ENCODE data around the gene TIA1.
"Not testable (repeated sequence)": the region's sequence is repeated elsewhere in the genome, so short reads cannot be mapped to it uniquely, and the experiment has no call there.

Gene TIA1

DNA sequence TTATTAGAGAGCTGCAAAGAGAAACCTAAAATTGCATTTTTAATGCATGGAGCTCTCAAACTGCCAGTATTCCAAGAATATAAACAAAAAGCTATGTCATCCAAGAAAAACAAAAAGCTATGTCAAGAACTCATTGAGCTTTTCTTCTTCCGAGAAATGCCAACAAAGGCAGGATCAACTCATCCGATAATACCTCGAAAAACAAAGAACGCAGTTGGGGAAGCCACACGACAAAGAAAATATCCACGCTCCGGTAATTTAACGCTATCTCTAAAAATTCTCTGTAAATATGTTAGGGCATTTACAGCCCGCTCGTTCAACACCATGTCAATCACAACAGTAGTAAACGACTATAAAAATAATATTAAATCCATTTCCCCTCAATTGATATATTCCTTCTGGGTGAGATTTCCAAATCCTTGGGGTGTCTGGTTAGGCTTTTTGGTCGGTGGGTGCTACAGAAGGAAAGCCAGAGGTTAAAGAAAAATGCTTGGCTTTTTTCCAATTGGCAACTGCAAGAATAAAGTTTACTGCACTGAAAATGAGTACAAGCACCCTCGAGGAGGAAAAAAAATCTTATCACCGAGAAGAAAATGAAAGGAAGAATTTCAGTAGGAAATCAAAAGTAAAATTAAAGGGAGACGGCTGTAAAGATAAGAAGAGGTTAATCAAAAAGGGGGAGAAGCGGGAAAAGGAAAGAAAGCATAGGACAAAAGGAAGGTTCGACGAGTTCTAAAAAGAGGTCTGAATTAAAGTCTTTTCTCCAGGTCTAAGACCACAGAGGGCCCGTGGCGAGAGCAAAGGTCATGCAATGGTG, 856 bp downstream of the TIA1 start:
- DNase-seq (no peak), ATAC-seq (replicated peaks) (no peak)
- Mint-ChIP-seq H3K4me1 (ENCODE audit: low read depth in 2 of 2) (peaks cover 33 to 44% of the 10 kb centered on the region in 2 donors), H3K27ac (peak overlapping the region; percentile 99 to 100), H3K4me3 (peak overlapping the region; percentile 96 to 99), H3K9me3 (no peaks in the 10 kb centered on the region), H3K27me3 (peaks cover 0 to 6% of the 10 kb centered on the region in 2 donors), H3K36me3 (ENCODE audit: insufficient read depth) (peaks cover 37% of the 10 kb centered on the region)

- peaks cover 27% of the 10 kb centered on the region for H3K36me3 Mint-ChIP-seq (ENCODE audit: insufficient read depth)
- ATAC-seq (replicated peaks), result no peak
- H3K27me3 Mint-ChIP-seq, result peaks cover 0 to 6% of the 10 kb centered on the region in 2 donors
- H3K27ac Mint-ChIP-seq, result peak overlapping the region in 1 of 2 donors; percentile 45
- no peaks in the 10 kb centered on the region for H3K9me3 Mint-ChIP-seq
- H3K4me1 Mint-ChIP-seq (ENCODE audit: low read depth in 2 of 2), result peaks cover 46 to 55% of the 10 kb centered on the region in 2 donors
- peak overlapping the region in 1 of 2 donors; percentile 45 for H3K4me3 Mint-ChIP-seq
- DNase-seq, result no peak
Measured at GRCh38 chr2:70243806-70244584, 4.4 kb downstream of the TIA1 start.

- ATAC-seq (replicated peaks) (no peak), DNase-seq (no peak)
- Mint-ChIP-seq H3K4me1 (ENCODE audit: low read depth in 2 of 2) (peaks cover 38 to 49% of the 10 kb centered on the region in 2 donors), H3K9me3 (no peaks in the 10 kb centered on the region), H3K4me3 (no peak overlapping the region), H3K27me3 (no peaks in the 10 kb centered on the region), H3K36me3 (ENCODE audit: insufficient read depth) (peaks cover 22% of the 10 kb centered on the region), H3K27ac (peak overlapping the region; percentile 47 to 82)
Measured at GRCh38 chr2:70242552-70242951, 5.9 kb downstream of the TIA1 start.

GRCh38 chr2:70241340-70241739, 7.1 kb downstream of the TIA1 start:
- Mint-ChIP-seq H3K4me1 (ENCODE audit: low read depth in 2 of 2) (peaks cover 32 to 37% of the 10 kb centered on the region in 2 donors), H3K4me3 (no peak overlapping the region), H3K27ac (peak overlapping the region; percentile 47 to 82), H3K9me3 (no peaks in the 10 kb centered on the region), H3K36me3 (ENCODE audit: insufficient read depth) (peaks cover 27% of the 10 kb centered on the region), H3K27me3 (no peaks in the 10 kb centered on the region)
- ATAC-seq (replicated peaks) (no peak), DNase-seq (no peak)

DNA sequence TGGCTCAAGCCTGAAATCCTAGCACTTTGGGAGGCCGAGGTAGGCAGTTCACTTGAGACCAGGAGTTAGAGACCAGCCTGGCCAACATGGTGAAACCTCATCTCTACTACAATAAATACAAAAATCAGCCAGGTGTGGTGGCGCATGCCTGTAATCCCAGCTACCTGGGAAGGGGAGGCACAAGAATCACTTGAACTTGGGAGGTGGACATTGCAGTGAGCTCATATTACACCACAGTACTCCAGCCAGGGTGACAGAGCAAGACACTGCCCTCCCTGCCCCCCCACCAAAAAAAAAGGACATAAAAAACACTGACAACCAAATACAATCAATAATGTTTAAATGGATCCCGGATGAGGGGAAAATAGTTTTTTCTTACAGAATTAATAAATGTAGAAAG, 7.8 kb downstream of the TIA1 start:
- DNase-seq, result no peak

GRCh38 chr2:70233926-70234325, 14.5 kb downstream of the TIA1 start:
- no peak for ATAC-seq (replicated peaks)
- H3K9me3 Mint-ChIP-seq, result no peaks in the 10 kb centered on the region
- no peaks in the 10 kb centered on the region for H3K4me1 Mint-ChIP-seq (ENCODE audit: low read depth in 2 of 2)
- peaks cover 88% of the 10 kb centered on the region for H3K36me3 Mint-ChIP-seq (ENCODE audit: insufficient read depth)
- no peak for DNase-seq
- H3K27me3 Mint-ChIP-seq, result no peaks in the 10 kb centered on the region
- H3K27ac Mint-ChIP-seq, result no peak overlapping the region
- no peak overlapping the region for H3K4me3 Mint-ChIP-seq

More for the DNA sequence above, 7.8 kb downstream of the TIA1 start:
- H3K27me3 Mint-ChIP-seq, result no peaks in the 10 kb centered on the region
- H3K36me3 Mint-ChIP-seq (ENCODE audit: insufficient read depth), result peaks cover 34% of the 10 kb centered on the region
- H3K9me3 Mint-ChIP-seq, result no peaks in the 10 kb centered on the region
- H3K27ac Mint-ChIP-seq, result peak overlapping the region in 1 of 2 donors; percentile 47
- H3K4me3 Mint-ChIP-seq, result no peak overlapping the region
- peaks cover 27 to 31% of the 10 kb centered on the region in 2 donors for H3K4me1 Mint-ChIP-seq (ENCODE audit: low read depth in 2 of 2)
- ATAC-seq (replicated peaks), result no peak

- no peaks in the 10 kb centered on the region for H3K27me3 Mint-ChIP-seq
- DNase-seq, result no peak
- no peak overlapping the region for H3K4me3 Mint-ChIP-seq
- peaks cover 3 to 4% of the 10 kb centered on the region in 2 donors for H3K4me1 Mint-ChIP-seq (ENCODE audit: low read depth in 2 of 2)
- no peak for ATAC-seq (replicated peaks)
- H3K9me3 Mint-ChIP-seq, result no peaks in the 10 kb centered on the region
- H3K36me3 Mint-ChIP-seq (ENCODE audit: insufficient read depth), result peaks cover 96% of the 10 kb centered on the region
- peak overlapping the region; percentile 17 to 31 for H3K27ac Mint-ChIP-seq
Measured at GRCh38 chr2:70226781-70227180, 21.6 kb downstream of the TIA1 start.

DNA sequence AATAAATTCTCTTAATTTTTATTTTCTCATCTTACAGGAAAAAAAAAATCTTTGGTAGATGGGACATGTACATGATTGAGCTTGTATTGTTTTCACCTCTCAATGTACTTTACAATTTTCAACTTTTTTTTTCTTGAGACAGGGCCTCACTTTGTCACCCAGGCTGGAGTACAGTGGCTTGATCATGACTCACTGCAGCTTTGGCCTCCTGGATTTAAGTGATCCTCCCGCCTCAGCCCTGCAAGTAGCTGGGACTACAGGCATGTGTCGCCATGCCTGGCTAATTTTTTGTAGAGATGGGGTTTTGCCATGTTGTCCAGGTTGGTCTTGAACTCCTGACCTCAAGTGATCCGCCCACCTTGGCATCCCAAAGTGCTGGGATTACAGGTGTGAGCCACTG, 25.1 kb downstream of the TIA1 start:
- H3K4me3 Mint-ChIP-seq; DNase-seq; H3K9me3 Mint-ChIP-seq; H3K4me1 Mint-ChIP-seq (ENCODE audit: low read depth in 2 of 2); ATAC-seq (replicated peaks); H3K27me3 Mint-ChIP-seq; H3K27ac Mint-ChIP-seq: not testable (repeated sequence)
- peaks cover 96% of the 10 kb centered on the region for H3K36me3 Mint-ChIP-seq (ENCODE audit: insufficient read depth)

DNA sequence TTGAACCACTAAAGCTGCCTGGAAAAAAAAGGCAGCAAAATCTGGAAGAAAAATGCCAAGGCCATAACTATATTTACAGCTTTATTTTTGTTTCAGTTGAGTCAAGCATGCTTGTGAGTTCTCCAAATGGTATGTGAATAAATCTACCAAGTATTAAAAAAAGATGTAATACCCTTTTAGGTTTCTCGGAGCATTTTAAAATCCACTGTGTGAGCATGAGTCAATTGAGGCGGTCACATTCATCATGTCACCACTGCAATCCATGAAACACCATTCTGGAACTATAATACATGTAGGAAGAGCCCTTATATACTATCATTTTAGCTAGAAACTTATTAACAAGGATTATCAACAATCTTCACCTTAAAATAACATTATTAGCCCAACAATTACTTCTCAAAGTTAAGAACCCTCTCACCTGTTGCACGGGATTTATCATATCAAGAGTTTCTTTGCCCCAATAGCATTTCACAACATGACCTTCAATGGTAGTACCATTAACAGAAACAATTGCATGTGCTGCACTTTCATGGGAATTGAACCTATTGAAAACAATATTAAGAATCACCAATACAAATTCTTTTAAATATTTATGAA, 33.4 kb downstream of the TIA1 start:
- no peaks in the 10 kb centered on the region for H3K27me3 Mint-ChIP-seq
- H3K36me3 Mint-ChIP-seq (ENCODE audit: insufficient read depth), result peaks cover 88% of the 10 kb centered on the region
- no peaks in the 10 kb centered on the region for H3K4me1 Mint-ChIP-seq (ENCODE audit: low read depth in 2 of 2)
- ATAC-seq (replicated peaks), result no peak
- H3K9me3 Mint-ChIP-seq, result no peaks in the 10 kb centered on the region
- no peak for DNase-seq
- no peak overlapping the region for H3K4me3 Mint-ChIP-seq
- peak overlapping the region in 1 of 2 donors; percentile 71 for H3K27ac Mint-ChIP-seq

DNA sequence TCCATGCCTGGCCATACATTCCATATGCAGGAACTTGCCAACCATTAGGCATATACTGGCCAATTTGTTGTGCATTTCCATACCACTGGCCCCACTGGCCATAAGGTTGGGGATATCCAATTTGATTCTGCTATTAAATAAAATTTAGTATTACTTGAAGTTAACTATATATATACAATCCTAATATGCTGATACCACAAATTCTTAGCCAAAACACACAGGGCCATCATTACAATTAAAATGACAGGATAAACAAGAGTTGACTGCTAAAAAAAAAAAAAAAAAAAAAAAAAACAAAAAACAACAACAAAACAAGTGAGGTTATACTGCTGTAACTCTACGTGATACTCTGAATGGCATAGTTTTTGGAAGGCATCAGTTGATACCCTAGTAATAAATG, 34.1 kb downstream of the TIA1 start:
- ATAC-seq (replicated peaks) (no peak), DNase-seq (no peak)
- Mint-ChIP-seq H3K9me3 (no peaks in the 10 kb centered on the region), H3K4me3 (no peak overlapping the region), H3K36me3 (ENCODE audit: insufficient read depth) (peaks cover 84% of the 10 kb centered on the region), H3K27me3 (no peaks in the 10 kb centered on the region), H3K4me1 (ENCODE audit: low read depth in 2 of 2) (no peaks in the 10 kb centered on the region), H3K27ac (peak overlapping the region in 1 of 2 donors; percentile 71)

GRCh38 chr2:70212298-70212932, 36.0 kb downstream of the TIA1 start:
- Mint-ChIP-seq H3K9me3 (no peaks in the 10 kb centered on the region), H3K27ac (peak overlapping the region in 1 of 2 donors; percentile 58), H3K4me3 (no peak overlapping the region), H3K36me3 (ENCODE audit: insufficient read depth) (peaks cover 69% of the 10 kb centered on the region), H3K27me3 (no peaks in the 10 kb centered on the region), H3K4me1 (ENCODE audit: low read depth in 2 of 2) (no peaks in the 10 kb centered on the region)
- DNase-seq (no peak), ATAC-seq (replicated peaks) (no peak)

GRCh38 chr2:70211595-70211994, 36.8 kb downstream of the TIA1 start:
- DNase-seq (no peak), ATAC-seq (replicated peaks) (no peak)
- no peak overlapping the region for H3K4me3 Mint-ChIP-seq
- no peak overlapping the region for H3K27ac Mint-ChIP-seq
- H3K27me3 Mint-ChIP-seq, result no peaks in the 10 kb centered on the region
- no peaks in the 10 kb centered on the region for H3K9me3 Mint-ChIP-seq
- peaks cover 63% of the 10 kb centered on the region for H3K36me3 Mint-ChIP-seq (ENCODE audit: insufficient read depth)
- H3K4me1 Mint-ChIP-seq (ENCODE audit: low read depth in 2 of 2), result no peaks in the 10 kb centered on the region

- no peak overlapping the region for H3K4me3 Mint-ChIP-seq
- DNase-seq, result no peak
- H3K27ac Mint-ChIP-seq, result no peak overlapping the region
- no peaks in the 10 kb centered on the region for H3K9me3 Mint-ChIP-seq
- ATAC-seq (replicated peaks), result no peak
- peaks cover 4% of the 10 kb centered on the region for H3K36me3 Mint-ChIP-seq (ENCODE audit: insufficient read depth)
- no peaks in the 10 kb centered on the region for H3K4me1 Mint-ChIP-seq (ENCODE audit: low read depth in 2 of 2)
- H3K27me3 Mint-ChIP-seq, result no peaks in the 10 kb centered on the region
Measured at GRCh38 chr2:70204452-70204851, 44.0 kb downstream of the TIA1 start.
